MM.1S (cell line): ENCODE data around the gene ADAMTS18.
"Not testable (repeated sequence)": the region's sequence is repeated elsewhere in the genome, so short reads cannot be mapped to it uniquely, and the experiment has no call there.

Experiments used
- CTCF ChIP-seq: fragments of 300-600 bp; sonication (generic); IDR thresholded peaks from 2 replicates; pipeline ENCODE4 v1.5.1; 2016; ENCODE audit warnings: antibody characterized with exemption, low read length, mixed read lengths
- EZH2 ChIP-seq: fragments of 300-600 bp; sonication (generic); optimal IDR thresholded peaks from 2 replicates; pipeline ENCODE3; 2017; ENCODE audit warnings: low read depth, mild to moderate bottlenecking, antibody characterized with exemption, low read length, mixed read lengths
- EZH2phosphoT487 ChIP-seq: fragments of 300-600 bp; sonication (generic); IDR thresholded peaks from 2 replicates; pipeline ENCODE4 v1.6.1; 2018; ENCODE audit warnings: antibody characterized with exemption, low read length

- not testable (repeated sequence) for TF ChIP-seq CTCF, EZH2, EZH2phosphoT487
These were observed 159.5 kb downstream of the ADAMTS18 start for GRCh38 chr16:77275303-77275702.
